C4-2B (cell line): ENCODE measurements around the gene NMNAT2.

Experiments
- CTCF ChIP-seq: fragments of 450-650 bp; conservative IDR thresholded peaks from 2 replicates; pipeline ENCODE4 v1.5.1; 2017; ENCODE audit warnings: mild to moderate bottlenecking
- ZFX ChIP-seq: fragments of 450-650 bp; IDR thresholded peaks from 2 replicates; pipeline ENCODE4 v1.6.1; 2017

DNA sequence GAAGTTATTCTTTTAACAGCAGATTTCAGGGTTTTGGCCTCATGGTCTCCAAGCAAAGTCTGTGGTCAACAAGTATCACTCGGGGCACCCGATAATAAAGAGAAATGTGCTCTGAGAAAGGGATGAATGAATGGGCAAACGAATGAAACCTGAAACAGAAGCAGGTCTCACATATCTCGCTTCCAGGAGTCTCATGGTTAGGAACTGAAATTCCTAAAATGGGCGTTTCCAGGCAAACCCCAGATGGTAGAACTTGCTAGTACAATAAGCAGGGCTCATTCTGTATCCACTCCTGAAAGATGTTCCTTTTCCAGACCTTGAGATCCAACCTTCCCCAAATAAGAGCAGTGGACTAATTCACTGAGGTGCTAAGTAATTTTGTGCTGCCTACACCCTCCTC, 144.9 kb downstream of the NMNAT2 start:
- TF ChIP-seq CTCF (no peak), ZFX (no peak)
